Articular chondrocyte of knee joint (primary cell): ENCODE results near the gene CCL4. TPM values are rescaled to one million over a fixed set of nuclear protein-coding genes. Genes with fewer than 3 reads are reported as not detected.

Experiments
- small RNA-seq: library from RNA; depleted of rRNA; stranded (forward); fragments of <200 nt; gene quantifications from one replicate; pipeline ENCODE3, GENCODE V24; 2012
- total RNA-seq: library from RNA; depleted of rRNA; stranded (reverse); fragments of >200 nt; gene quantifications from 2 replicates; pipeline ENCODE4 v1.2.3, GENCODE V29; 2012

Gene CCL4
- total RNA-seq: not detected in 2 replicates

DNA sequence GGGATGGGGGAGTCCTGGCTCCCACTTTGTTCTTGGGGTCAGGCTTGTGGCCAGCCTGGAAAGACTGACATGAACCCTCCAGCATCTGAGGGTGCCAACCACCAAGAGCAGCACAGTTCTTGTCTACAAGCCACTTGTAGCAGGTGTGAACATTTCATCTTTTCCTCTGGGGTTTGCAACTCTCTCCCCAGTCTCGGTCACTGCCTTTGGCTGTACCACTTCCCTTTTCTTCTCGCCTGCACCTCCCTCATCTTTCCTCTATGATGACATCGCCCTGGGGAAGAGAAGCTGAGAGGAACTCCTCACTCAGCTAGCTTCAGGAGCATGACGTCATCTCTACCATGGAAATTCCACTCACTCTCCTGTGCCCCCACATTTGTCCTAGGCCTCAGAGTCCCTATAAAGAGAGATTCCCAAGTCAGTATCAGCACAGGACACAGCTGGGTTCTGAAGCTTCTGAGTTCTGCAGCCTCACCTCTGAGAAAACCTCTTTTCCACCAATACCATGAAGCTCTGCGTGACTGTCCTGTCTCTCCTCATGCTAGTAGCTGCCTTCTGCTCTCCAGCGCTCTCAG is at the start of gene CCL4:
TSS of gene CCL4 (plus strand) at position 427 of the 575 bp plus-strand sequence. CDS start at position 506, 79 bp downstream.

DNA sequence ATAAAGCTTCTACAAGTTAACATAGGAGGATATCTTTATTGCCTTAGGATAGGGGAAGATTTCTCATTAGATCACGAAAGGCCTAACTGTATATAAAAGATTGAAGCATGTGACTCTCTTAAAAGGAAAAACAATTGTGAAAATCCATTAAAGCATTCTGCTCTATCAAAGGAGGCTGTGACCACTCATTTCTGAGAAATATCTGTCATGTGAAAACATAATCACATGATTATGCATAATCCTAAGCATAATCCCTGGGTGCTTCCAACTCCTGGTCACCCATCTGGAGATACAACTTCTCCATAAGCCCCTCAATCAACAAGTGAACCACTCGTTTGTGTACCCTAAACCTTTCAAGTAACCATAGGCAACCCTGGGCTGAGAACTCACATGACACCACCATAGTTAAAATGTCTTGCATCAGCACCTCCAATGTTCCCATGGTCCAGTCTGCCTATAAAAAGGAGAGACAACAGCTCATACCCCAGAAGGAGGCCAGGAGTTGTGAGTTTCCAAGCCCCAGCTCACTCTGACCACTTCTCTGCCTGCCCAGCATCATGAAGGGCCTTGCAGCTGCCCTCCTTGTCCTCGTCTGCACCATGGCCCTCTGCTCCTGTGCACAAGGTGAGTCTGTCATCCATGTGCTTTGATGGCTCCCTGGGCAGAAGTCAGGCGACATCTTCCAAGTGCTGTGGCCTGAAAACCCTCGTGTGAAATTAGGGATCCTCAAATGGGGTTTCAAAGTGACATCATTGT is 39.7 kb upstream of the CCL4 start, which contains the start of gene CCL18:
TSS of gene CCL18 (plus strand) at position 487 of the 756 bp plus-strand sequence. CDS start at position 558, 71 bp downstream.

DNA sequence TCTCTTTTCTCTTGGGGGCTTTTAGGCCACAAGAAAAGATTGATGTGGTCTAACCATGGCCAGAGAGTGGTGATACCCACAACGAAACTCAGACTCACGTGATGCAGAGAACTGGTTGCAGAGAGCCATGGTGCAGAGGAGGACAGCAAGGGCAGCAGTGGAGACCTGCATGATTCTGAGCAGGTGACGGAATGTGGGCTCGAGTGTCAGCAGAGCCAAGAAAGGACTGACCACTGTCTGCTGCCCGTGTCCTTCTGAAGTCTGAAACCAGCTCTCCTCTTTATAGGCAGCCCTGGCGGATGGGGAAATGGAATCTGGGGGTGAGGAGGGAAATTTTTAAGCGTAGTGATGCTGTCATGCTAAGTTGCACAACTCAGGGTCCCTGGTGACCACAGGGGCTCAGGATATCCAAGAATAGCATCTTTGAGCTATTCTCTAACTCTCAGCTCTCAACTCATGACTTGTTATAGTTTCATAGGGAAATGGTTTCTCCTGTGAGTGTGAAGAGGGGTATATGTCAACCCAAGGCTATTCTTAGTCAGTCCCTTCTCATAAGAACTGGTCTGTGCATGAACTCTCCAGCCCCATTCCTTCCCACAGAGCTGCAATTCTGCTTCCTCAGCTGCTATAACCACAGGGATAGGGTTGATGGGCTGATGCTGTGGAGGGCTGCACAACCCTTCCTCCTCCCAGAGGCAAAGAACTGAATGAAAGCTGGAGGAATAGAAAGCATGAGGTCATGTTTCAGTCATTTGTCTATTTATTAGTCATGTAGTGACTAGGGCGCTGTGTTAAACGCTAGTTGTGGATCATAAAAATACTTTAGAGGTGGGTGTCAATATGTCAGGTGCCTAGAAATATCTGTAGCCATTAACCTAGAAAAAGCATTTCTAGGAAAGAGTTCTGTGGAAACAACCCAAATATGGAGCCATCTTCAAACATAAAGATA is 13.5 kb upstream of the CCL4 start, which contains the start of gene CCL3:
TSS of gene CCL3 (minus strand) at position 256 of the 949 bp plus-strand sequence. CDS start at position 171, 85 bp downstream.

Small RNA genes lying within 50 kb of the gene (small RNA-seq; reads per million reads assigned to genes)
- gene RN7SL301P: not detected

Other genes starting within 250 kb of the CCL4 start
- gene HEATR9, start 234.9 kb upstream of the CCL4 start, total RNA-seq: not detected in 2 replicates
- 0.13 and 0.43 TPM in 2 replicates for gene CCL5, start 223.5 kb upstream of the CCL4 start, total RNA-seq
- 0.32 TPM in 1 of 2 replicates, not detected in the other for gene RDM1, start 173.1 kb upstream of the CCL4 start, total RNA-seq
- gene LYZL6, start 160.1 kb upstream of the CCL4 start, total RNA-seq: not detected in 2 replicates
- gene CCL16, start 122.3 kb upstream of the CCL4 start, total RNA-seq: not detected in 2 replicates
- gene CCL14, start 117.1 kb upstream of the CCL4 start, total RNA-seq: not detected in 2 replicates
- not detected in 2 replicates for gene CCL15, start 102.3 kb upstream of the CCL4 start, total RNA-seq
- not detected in 2 replicates for gene CCL23, start 85.9 kb upstream of the CCL4 start, total RNA-seq
- not detected in 2 replicates for gene CCL18, start 39.6 kb upstream of the CCL4 start, total RNA-seq
- not detected in 2 replicates for gene CCL3, start 13.7 kb upstream of the CCL4 start, total RNA-seq
- 1.0 TPM in 1 of 2 replicates, not detected in the other for gene TBC1D3B, start 72.8 kb downstream of the CCL4 start, total RNA-seq
- not detected in 2 replicates for gene CCL3L1, start 92.9 kb downstream of the CCL4 start, total RNA-seq
- not detected in 2 replicates for gene CCL4L2, start 107.2 kb downstream of the CCL4 start, total RNA-seq
- not detected in 2 replicates for gene TBC1D3I, start 160.7 kb downstream of the CCL4 start, total RNA-seq
- not detected in 2 replicates for gene TBC1D3G, start 220.1 kb downstream of the CCL4 start, total RNA-seq